K562 (cell line): ENCODE measurements around the gene TMEM184A. TPM values are rescaled to one million over a fixed set of nuclear protein-coding genes. Genes with fewer than 3 reads are reported as not detected.

Experiments used
- CBFA2T2 ChIP-seq: fragments of 450-650 bp; conservative IDR thresholded peaks from 2 replicates; pipeline ENCODE4 v1.6.1; 2017; ENCODE audit warnings: mild to moderate bottlenecking
- CUX1 ChIP-seq: fragments of 200-800 bp; sonication (Bioruptor generic); IDR thresholded peaks from 2 replicates; pipeline ENCODE4 v1.6.1; 2016; ENCODE audit warnings: missing genetic modification characterization, missing compliant biosample characterization
- HMGXB4 ChIP-seq: sonication (generic); formaldehyde crosslinking; IDR thresholded peaks from 2 replicates; pipeline ENCODE4 v1.8.1; 2023; ENCODE audit warnings: mild to moderate bottlenecking, missing genetic modification reagents
- HOXB6 ChIP-seq: fragments of 250-450 bp; sonication (Bioruptor Pico); IDR thresholded peaks from 2 replicates; pipeline ENCODE4 v1.5.1; 2022; ENCODE audit warnings: mild to moderate bottlenecking, borderline replicate concordance
- KLF16 ChIP-seq: IDR thresholded peaks from 2 replicates; pipeline ENCODE4 v1.6.1; 2016; ENCODE audit warnings: antibody characterized with exemption
- NCOA1 ChIP-seq: fragments of 450-650 bp; IDR thresholded peaks from 2 replicates; pipeline ENCODE4 v1.6.1; 2016; ENCODE audit warnings: low read depth
- NCOA6 ChIP-seq: fragments of 450-650 bp; IDR thresholded peaks from 2 replicates; pipeline ENCODE4 v1.6.1; 2017; ENCODE audit warnings: mild to moderate bottlenecking
- NELFE ChIP-seq: IDR thresholded peaks from 2 replicates; pipeline ENCODE4 v1.6.1; 2011; ENCODE audit warnings: mild to moderate bottlenecking; ENCODE audit not compliant: insufficient read depth, insufficient read length
- NFIC ChIP-seq: fragments of 450-650 bp; IDR thresholded peaks from 2 replicates; pipeline ENCODE4 v1.6.1; 2017; ENCODE audit warnings: mild to moderate bottlenecking, inconsistent platforms
- PURB ChIP-seq: sonication (generic); formaldehyde crosslinking; IDR thresholded peaks from 2 replicates; pipeline ENCODE4 v1.9.0; 2021; ENCODE audit warnings: low read depth, mild to moderate bottlenecking, missing genetic modification reagents
- STAT5B ChIP-seq: fragments of 250-450 bp; sonication (Bioruptor Pico); IDR thresholded peaks from 2 replicates; pipeline ENCODE4 v1.8.0; 2021; ENCODE audit warnings: mild to moderate bottlenecking, inconsistent platforms
- TRIM28 ChIP-seq: fragments of 450-650 bp; IDR thresholded peaks from 2 replicates; pipeline ENCODE4 v1.6.1; 2017
- ZBTB7A ChIP-seq: IDR thresholded peaks from 2 replicates; pipeline ENCODE4 v1.6.1; 2011; ENCODE audit warnings: low read depth, mild to moderate bottlenecking, low read length, moderate library complexity, borderline replicate concordance; ENCODE audit not compliant: control insufficient read depth
- ZFP91 ChIP-seq: sonication (generic); formaldehyde crosslinking; IDR thresholded peaks from 2 replicates; pipeline ENCODE4 v1.8.0; 2022; ENCODE audit warnings: mild to moderate bottlenecking, missing genetic modification reagents
- ZNF584 ChIP-seq: fragments of 200-800 bp; sonication (Bioruptor generic); IDR thresholded peaks from 2 replicates; pipeline ENCODE4 v1.6.1; 2016; ENCODE audit warnings: low read depth, mild to moderate bottlenecking, missing genetic modification characterization, missing compliant biosample characterization
- ZNF639 ChIP-seq, 2 experiments: fragments of 200-800 bp in 1 of 2; sonication (Bioruptor generic) in 1 of 2; sonication (generic) in 1 of 2; formaldehyde crosslinking in 1 of 2; IDR thresholded peaks in 1 of 2; conservative IDR thresholded peaks in 1 of 2; 2 replicates each; pipeline versions ENCODE4 v1.5.0 to v1.6.1; 2016 to 2020; ENCODE audit warnings: missing compliant biosample characterization in 1 of 2, missing genetic modification characterization in 1 of 2, missing genetic modification reagents in 1 of 2
- ZZZ3 ChIP-seq: fragments of 450-650 bp; IDR thresholded peaks from 2 replicates; pipeline ENCODE4 v1.6.1; 2016; ENCODE audit warnings: antibody characterized with exemption, mild to moderate bottlenecking, moderate library complexity
- polyA plus RNA-seq, 8 experiments: library from polyadenylated mRNA; depleted of rRNA in 4 of 8; stranded (reverse) in 5 of 8; unstranded in 3 of 8; fragments of >200 nt; fragmentation: Nextera tagmentation in 2 of 8; fragmentation: Illumina TruSeq in 1 of 8; extraction: Ambion mirVana in 2 of 8; extraction: Trizol in 1 of 8; gene quantifications; 2 replicates each; pipeline versions ENCODE4 v1.2.1 to v1.2.3, GENCODE V29; 2011 to 2014; ENCODE audit warnings: inconsistent platforms in 1 of 8, missing spikeins in 1 of 8
- total RNA-seq, 7 experiments: library from RNA; depleted of rRNA in 6 of 7; stranded (reverse); fragments of >200 nt in 6 of 7; fragmentation: Illumina TruSeq in 2 of 7; extraction: Trizol in 2 of 7; gene quantifications; 2 replicates each; pipeline versions ENCODE4 v1.2.1 to v1.2.3, GENCODE V29; 2011 to 2021; ENCODE audit warnings: low replicate concordance in 1 of 7

The TMEM184A gene
- total and polyA plus RNA-seq, 9 of the 15 experiments (the other 6 are each of a cell fraction or from before 2014, with no cell fraction given), result 0.10 to 0.18 (median 0.11) TPM; not detected in 6

GRCh38 chr7:1569833-1570632 lies 14.0 kb upstream of the TMEM184A start, which contains the start of gene PSMG3 (continued):
- TF ChIP-seq ZNF584 (no peak), HOXB6 (CRISPR knock-in tag) (no peak), CBFA2T2 (no peak), NFIC (peak; percentile 57), CUX1 (CRISPR knock-in tag) (no peak), NELFE (no peak), TRIM28 (no peak), ZFP91 (CRISPR knock-in tag) (no peak), ZZZ3 (no peak), STAT5B (CRISPR knock-in tag) (no peak), NCOA6 (peak; percentile 46; the same call in 1 of the 2 replicates), NCOA1 (peak; percentile 97), HMGXB4 (peak; percentile 86), ZNF639 (CRISPR knock-in tag; conservative IDR thresholded peaks at IDR 0.05 in 1 of 2, IDR thresholded peaks at IDR 0.05 in 1 of 2) (peak in 1 of 2 experiments; percentile 75; a peak in 2 of 4 replicates), ZBTB7A (peak; percentile 94), PURB (CRISPR knock-in tag) (no peak), KLF16 (no peak)
